Activated T-cell treated with anti-CD3 and anti-CD28 coated beads for 4 hours (primary cell): ENCODE results near the gene TMEM158.

ENCODE experiments used
- DNase-seq: peaks from one replicate; pipeline ENCODE4 v3.0.0-alpha.2; 2020

Gene TMEM158

DNA sequence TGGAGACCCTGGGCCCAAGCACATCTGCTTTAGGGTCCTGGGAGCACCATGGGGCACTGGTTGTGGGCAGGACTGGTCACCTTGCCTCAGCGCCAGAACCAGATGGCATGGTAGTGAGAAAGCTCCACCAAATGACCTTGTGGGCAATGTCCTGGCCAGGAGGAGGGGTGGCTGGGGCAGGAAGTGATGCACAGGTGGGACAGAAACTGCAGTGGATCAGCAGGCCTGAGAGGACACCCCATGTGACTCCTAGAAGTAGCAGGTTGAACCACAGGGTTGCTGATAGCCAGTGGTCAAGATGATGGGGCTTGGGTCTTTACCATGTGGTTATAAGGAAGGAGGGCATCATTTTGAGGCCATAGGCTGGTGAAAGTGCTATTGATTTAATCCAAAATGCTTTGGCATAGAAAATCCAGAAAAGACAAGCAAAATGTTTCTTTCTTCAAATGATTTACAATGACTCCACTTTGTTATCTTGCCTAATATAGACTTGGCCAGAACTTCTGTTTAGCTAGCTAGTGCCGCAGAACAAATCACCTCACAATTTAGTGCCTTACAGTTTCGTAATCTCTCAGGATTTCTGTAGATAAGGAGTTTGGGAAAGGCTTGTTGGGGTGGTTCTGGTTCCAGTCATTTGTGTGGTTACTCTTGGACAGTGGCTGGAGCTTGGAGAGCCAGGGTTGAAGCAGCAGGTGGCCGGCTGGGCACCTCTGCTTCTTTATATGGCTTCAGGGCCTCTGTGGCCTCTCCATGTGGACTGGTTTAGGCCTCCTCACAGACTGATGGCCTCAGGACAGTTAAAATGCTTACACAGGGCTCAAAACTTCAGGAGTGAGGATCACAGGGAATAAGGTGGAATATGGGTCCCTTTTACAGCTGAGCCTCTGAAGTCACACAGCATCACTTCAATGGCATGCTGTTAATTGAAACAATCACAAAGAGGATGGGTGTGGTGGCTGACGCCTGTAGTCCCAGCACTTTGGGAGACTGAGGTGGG, 27.5 kb downstream of the TMEM158 start:
- no peak for DNase-seq

DNA sequence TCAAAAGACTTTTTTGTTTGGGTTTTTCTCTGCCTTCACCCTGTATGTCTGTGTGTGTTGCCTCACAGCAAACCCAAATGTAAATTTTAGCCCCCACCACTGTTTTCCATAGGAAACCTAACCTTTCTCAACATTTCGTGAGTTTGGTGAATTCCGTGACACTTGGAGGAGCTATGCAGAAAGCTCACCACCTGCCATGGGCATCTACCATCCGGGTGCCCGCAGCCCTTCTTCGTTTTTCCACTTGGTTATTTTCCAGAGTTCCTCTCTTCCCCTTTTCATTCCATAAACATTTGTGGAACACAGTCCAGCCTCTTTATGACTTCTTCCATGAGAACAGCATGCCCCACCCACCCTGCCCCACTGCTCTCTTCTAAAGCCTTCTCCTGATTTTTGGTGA, 31.3 kb downstream of the TMEM158 start:
- no peak for DNase-seq

GRCh38 chr3:45191924-45192417, 34.1 kb downstream of the TMEM158 start:
- DNase-seq, result no peak

DNA sequence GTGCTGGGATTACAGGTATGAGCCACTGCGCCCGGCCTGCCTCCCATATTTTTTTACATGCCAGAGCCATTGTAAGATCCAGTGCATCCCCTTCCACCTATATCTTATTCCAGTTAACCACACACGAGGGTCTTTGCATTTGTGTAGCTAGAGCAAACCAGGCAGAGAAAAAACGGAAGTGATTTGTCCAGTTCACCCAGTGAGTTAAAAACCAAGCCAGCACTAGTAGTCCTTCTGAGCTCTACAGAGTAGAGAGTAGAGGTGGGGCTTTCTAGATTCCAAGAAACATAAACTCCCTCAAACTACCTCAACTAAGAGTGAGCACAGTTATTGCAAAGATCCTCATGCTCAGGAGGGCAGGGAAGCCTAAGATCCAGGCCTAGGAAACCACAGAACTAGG, 34.7 kb downstream of the TMEM158 start:
- DNase-seq, result no peak

GRCh38 chr3:45188719-45189659, 37.1 kb downstream of the TMEM158 start:
- DNase-seq, result no peak

DNA sequence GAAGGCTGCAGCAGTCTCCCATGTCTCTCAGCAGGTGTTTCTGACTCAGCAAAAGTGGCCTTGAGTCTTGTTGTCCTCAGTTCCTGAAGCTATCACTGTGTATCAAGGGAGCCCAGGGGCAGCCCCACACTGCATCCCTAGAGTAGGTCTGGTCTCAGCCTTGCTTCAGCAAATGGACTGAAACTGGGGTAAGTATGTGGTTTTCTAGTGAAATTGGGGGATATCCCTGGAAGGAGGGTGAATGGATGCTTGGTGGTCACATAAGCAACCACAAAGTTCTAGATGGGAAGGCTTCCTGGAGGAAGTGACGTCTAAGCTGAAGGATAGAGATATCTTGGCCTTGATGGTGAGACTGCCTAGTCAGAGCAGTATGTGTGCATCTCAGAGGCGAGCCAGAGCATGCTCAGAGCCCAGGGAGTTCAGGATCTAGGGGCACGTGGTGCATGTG, 38.4 kb downstream of the TMEM158 start:
- DNase-seq, result no peak

- no peak for DNase-seq
Observed at GRCh38 chr3:45186871-45187270, 39.2 kb downstream of the TMEM158 start.

DNA sequence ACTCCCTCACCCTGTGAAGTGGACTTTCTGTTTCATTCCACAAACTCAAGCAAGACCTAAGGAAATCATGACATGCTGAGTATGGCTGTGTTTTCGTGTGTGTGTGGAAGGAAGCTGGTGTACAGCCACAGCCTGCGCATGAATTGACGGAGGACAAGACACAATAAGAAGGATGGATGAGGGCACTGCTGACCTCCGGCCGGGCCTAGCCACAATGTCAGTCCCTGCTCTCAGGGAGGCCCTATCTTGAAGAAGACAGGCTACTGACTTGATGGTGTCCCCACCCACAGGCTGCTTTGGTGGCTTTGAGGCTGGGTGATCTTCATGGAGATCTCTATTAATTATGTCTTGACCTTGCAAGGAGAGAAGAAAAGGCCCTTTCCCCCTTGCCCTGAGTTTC, 40.6 kb downstream of the TMEM158 start:
- DNase-seq, result no peak

DNA sequence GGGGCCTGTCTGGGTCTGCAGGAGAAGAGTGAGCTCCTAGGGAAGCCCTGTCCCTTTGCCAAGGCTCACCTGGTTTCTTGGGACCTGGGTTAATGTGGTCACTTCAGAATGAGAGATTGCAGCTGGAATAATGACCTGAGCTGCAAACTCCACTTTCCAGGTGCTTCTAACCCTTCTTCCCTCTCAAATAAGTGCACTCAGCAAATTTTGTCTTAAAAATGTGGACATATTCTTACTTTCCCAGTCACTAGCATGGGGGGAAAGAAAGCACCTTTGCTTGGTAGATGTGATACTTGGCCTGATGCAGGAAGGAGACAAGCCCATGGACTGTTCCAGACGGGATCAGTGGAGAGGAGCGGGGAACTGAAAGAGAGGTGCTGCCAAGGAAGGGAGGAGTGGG, 41.0 kb downstream of the TMEM158 start:
- no peak for DNase-seq

GRCh38 chr3:45183872-45184262, 42.2 kb downstream of the TMEM158 start:
- DNase-seq, result no peak

GRCh38 chr3:45182915-45183871, 42.9 kb downstream of the TMEM158 start:
- no peak for DNase-seq

DNA sequence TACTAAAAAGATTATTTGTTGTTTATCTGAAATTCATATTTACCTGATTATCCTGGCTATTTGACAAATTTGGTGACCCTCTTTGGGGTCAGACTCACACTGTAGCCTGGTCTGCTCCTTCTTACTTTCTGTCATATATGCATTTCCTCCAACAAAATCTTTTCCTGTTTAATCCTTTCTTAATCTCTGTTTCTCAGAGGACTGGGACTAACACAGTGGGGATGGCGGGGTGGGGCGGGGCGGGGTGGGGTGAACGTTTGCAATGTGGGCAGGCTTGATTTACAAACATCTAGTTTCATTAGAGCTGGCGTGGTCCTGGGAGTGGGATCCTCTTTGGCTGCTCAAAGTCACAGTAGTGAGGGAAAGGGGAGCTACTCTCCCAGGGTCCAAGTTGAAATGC, 44.6 kb downstream of the TMEM158 start:
- no peak for DNase-seq

GRCh38 chr3:45180899-45181298, 45.2 kb downstream of the TMEM158 start:
- DNase-seq, result no peak

- DNase-seq, result no peak
Observed at GRCh38 chr3:45180051-45180450, 46.0 kb downstream of the TMEM158 start.

DNA sequence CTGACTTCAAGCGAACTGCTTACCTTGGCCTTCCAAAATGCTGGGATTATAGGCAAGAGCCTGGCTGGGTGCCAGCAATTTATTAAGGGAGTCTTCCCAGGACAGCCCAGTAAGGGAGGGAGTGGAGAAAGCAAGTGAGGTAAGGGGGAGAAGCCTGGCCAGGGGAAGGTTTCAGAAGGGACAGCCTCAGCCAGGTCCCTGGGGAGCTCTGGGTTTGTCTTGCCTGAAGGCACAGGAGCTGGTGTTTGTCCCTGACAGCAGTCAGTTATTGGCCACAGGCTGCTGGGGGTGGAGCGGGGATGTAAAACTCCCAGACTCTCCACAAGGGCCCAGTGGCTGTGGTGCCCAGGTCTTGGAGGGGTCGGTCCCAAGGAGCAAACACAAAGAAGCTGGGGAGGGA, 46.9 kb downstream of the TMEM158 start:
- DNase-seq, result no peak

DNA sequence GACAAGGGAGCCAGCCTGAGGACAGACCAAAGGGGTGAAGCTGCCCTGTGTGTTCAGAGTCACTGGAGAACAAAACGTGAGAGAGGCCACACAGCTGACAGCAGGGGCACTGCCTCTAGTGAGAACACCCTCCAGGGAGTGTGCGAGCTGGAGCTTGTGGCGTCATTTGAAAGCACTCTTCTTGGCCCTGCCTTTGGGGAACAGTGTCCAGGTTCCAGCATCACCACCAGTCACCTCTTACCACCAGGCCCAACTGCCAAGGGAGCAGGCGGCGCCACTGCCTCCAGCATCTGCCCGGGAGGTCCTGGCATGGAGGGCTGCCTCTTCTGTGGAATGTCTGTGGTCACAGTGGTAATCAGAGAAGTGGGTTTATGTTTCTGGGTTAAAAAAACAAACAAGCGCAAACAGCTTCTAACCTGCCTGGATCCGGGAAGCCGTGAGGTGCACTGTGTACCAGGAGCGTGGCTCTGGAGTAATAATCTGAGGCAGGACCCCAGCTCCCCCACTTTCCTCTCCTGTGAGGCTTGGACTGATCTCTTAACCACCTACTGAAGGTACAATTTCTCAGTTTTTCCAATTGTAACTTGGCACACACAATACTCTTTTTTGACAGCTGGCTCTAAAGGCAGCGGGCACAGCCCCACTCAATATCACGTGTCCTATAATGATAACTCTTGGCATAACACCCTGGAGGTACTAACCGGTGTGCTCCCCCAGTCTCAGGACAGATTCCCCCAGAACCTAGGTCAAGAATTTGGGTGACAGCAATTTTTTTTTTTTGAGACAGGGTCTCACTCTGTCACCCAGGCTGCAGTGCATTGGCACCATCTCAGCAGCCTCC, 47.7 kb downstream of the TMEM158 start:
- no peak for DNase-seq

- no peak for DNase-seq
Observed at GRCh38 chr3:45176912-45177311, 49.2 kb downstream of the TMEM158 start.
